Endothelial cell of umbilical vein (primary cell): Measurements from ENCODE around the gene SLC22A3.

Source experiments
- EZH2 ChIP-seq: IDR thresholded peaks from 2 replicates; pipeline ENCODE4 v1.6.1; 2012; ENCODE audit warnings: borderline replicate concordance, low read depth, mild to moderate bottlenecking, moderate library complexity, low read length, inconsistent platforms; ENCODE audit not compliant: severe bottlenecking
- MYC ChIP-seq: IDR thresholded peaks from one replicate; pipeline ENCODE4 v1.6.1; 2011; ENCODE audit warnings: mild to moderate bottlenecking, low read depth, low read length
- POLR2A ChIP-seq: IDR thresholded peaks from 2 replicates; pipeline ENCODE4 v1.6.1; 2012; ENCODE audit warnings: low read depth, mild to moderate bottlenecking, control low read depth, low read length
- POLR2AphosphoS5 ChIP-seq: IDR thresholded peaks from 2 replicates; pipeline ENCODE4 v1.6.1; 2012; ENCODE audit warnings: low read depth, mild to moderate bottlenecking, control low read depth, low read length, moderate library complexity; ENCODE audit not compliant: insufficient read depth
- TF ChIP-seq, protein P1 (sequence below), 2 donors: IDR thresholded peaks; 1 replicate in 1 of 2; 2 replicates in 1 of 2; pipeline ENCODE4 v1.5.1; 2011; ENCODE audit warnings: low read length in 2 of 2, mild to moderate bottlenecking in 2 of 2, moderate library complexity in 2 of 2, control low read depth in 1 of 2, inconsistent platforms in 1 of 2, low read depth in 1 of 2; ENCODE audit not compliant: insufficient read depth in 1 of 2; ENCODE audit errors: extremely low read depth in 1 of 2
- TF ChIP-seq, protein P2 (sequence below): IDR thresholded peaks from 2 replicates; pipeline ENCODE4 v1.6.1; 2011; ENCODE audit not compliant: insufficient read depth, insufficient read length

DNA sequence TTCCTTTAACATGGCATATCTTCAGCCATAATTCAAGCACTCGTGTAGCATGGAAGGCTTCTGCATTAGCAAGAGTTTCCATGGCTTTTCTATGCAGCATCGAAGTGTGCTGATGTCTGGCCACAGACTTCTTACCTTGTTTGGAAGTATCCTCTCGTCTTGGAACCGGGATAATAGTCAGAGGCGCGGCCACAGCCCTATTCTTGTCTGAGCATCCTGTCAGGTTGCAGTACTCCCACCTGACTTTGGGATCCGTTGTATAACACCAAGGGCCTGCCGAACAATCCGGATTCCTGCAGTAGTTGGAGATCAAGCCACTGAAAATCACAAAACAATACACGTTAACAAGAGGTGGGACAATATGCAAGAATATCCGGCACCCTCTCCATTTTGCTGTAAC is 138.9 kb downstream of the SLC22A3 start:
- no peak for TF ChIP-seq POLR2A
- TF ChIP-seq, protein P1, sequence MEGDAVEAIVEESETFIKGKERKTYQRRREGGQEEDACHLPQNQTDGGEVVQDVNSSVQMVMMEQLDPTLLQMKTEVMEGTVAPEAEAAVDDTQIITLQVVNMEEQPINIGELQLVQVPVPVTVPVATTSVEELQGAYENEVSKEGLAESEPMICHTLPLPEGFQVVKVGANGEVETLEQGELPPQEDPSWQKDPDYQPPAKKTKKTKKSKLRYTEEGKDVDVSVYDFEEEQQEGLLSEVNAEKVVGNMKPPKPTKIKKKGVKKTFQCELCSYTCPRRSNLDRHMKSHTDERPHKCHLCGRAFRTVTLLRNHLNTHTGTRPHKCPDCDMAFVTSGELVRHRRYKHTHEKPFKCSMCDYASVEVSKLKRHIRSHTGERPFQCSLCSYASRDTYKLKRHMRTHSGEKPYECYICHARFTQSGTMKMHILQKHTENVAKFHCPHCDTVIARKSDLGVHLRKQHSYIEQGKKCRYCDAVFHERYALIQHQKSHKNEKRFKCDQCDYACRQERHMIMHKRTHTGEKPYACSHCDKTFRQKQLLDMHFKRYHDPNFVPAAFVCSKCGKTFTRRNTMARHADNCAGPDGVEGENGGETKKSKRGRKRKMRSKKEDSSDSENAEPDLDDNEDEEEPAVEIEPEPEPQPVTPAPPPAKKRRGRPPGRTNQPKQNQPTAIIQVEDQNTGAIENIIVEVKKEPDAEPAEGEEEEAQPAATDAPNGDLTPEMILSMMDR (IDR thresholded peaks at IDR 0.05; ENCODE audit: extremely low read depth in 1 of 2, insufficient read depth in 1 of 2, low read depth in 1 of 2, low read length in 2 of 2) = no peak
- TF ChIP-seq EZH2 = no peak
- TF ChIP-seq, protein P2, sequence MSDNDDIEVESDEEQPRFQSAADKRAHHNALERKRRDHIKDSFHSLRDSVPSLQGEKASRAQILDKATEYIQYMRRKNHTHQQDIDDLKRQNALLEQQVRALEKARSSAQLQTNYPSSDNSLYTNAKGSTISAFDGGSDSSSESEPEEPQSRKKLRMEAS = no peak
- no peak for TF ChIP-seq MYC
- TF ChIP-seq POLR2AphosphoS5 = no peak
